ENCODE results near the gene ADAMTS17.

The ADAMTS17 gene, protein sequence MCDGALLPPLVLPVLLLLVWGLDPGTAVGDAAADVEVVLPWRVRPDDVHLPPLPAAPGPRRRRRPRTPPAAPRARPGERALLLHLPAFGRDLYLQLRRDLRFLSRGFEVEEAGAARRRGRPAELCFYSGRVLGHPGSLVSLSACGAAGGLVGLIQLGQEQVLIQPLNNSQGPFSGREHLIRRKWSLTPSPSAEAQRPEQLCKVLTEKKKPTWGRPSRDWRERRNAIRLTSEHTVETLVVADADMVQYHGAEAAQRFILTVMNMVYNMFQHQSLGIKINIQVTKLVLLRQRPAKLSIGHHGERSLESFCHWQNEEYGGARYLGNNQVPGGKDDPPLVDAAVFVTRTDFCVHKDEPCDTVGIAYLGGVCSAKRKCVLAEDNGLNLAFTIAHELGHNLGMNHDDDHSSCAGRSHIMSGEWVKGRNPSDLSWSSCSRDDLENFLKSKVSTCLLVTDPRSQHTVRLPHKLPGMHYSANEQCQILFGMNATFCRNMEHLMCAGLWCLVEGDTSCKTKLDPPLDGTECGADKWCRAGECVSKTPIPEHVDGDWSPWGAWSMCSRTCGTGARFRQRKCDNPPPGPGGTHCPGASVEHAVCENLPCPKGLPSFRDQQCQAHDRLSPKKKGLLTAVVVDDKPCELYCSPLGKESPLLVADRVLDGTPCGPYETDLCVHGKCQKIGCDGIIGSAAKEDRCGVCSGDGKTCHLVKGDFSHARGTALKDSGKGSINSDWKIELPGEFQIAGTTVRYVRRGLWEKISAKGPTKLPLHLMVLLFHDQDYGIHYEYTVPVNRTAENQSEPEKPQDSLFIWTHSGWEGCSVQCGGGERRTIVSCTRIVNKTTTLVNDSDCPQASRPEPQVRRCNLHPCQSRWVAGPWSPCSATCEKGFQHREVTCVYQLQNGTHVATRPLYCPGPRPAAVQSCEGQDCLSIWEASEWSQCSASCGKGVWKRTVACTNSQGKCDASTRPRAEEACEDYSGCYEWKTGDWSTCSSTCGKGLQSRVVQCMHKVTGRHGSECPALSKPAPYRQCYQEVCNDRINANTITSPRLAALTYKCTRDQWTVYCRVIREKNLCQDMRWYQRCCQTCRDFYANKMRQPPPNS

GRCh38 chr15:100341750-100342560 lies at the start of gene ADAMTS17:
TSS of gene ADAMTS17 (minus strand) at chr15:100341975. CDS start at chr15:100341899, 76 bp downstream.
- peak; percentile 95 for DNase-seq

DNA sequence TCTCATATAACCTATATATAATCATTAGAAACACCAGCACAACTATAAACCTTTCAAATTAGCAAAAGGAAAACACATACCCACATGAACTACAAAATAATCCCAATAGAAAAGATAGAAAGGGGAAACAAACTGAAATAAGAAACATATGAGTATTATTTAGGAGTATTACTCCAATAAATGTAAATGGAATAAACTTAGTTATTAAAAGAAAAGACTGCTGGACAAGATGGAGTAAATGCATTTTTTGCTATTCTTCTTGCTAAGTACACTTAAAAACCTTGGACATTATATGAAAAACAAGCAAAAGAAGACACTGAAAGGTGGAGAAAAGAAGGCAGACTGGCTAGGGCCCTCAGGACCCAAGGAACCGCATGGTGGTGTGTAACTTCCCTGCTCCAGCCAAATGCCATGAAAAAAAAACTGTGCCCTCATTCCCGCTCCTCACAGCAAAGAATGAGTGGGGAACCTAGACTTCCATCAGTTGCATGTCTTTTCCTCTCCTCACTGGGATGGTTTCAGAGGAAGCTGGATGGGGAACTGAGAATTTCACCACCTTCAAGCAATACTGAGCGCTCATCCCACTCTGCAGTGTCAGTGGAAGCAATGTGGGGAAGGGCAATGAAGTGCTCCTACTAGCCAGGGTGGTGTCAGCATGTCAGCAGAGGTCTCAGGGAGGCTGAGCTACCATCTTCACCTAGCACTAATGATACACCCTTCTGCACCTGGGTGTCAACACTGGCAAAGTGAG lies 43.7 kb upstream of the ADAMTS17 start:
- no peak for DNase-seq

DNA sequence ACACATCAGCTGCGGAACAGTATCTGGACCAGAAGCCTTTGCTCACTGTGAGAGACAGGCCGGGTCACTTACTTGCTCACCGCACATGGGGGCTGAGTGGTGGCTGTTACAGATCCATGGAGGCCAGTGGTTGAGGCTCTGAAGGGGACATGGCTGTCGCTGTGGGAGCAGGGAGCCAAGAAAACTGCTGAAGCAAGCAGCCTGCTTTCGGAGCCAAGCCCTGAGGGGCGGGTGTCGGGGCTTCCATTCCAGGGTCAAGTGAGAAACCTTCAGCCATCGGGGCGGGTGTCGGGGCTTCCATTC lies 42.3 kb upstream of the ADAMTS17 start:
- no peak for DNase-seq

- peak; percentile 57 for DNase-seq
Measured at GRCh38 chr15:100383302-100384107, 41.7 kb upstream of the ADAMTS17 start.

GRCh38 chr15:100373942-100374341 lies 32.2 kb upstream of the ADAMTS17 start:
- DNase-seq: no peak

DNA sequence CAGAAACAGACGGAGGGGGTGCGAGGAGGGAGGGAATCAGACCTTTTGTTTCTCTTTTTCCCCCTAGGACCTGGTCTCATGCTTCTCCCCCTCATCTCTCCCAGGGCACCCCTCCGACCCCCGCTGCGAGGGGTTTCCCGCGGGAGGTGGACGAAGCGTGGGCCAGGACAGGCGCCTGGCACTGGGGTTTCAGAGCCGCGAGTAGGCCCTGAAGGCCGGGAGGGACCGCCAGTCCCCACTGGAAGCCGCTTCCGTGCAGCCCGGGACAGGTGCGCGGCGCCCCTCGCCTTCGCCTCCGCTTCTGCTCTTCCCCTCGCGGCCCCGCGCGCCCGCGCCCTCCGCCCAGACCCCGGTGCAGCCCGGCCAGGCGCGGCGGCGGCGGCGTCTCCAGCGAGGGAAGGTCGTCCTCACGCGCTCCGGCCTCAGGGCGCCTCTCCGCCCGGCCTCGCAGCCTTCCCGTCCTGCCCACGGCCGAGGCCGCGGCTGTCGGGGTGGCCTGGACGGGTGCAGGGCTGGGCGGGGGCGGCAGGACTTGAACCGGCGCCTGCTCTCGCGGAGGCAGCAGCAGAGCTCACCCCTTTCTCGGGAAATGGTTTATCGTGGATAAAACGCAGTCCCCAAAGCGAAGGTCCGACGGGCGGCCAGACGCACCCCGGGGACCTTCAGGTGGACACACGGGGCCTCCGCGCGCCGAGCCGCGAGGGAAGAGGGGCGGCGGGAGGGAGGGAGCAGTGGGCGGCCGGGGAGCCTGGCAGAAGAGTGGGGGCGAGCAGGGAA lies 31.5 kb upstream of the ADAMTS17 start:
- DNase-seq: no peak

- no peak for DNase-seq
Measured at GRCh38 chr15:100372739-100373119, 31.0 kb upstream of the ADAMTS17 start.

GRCh38 chr15:100355342-100355741 lies 13.6 kb upstream of the ADAMTS17 start:
- DNase-seq: no peak

DNA sequence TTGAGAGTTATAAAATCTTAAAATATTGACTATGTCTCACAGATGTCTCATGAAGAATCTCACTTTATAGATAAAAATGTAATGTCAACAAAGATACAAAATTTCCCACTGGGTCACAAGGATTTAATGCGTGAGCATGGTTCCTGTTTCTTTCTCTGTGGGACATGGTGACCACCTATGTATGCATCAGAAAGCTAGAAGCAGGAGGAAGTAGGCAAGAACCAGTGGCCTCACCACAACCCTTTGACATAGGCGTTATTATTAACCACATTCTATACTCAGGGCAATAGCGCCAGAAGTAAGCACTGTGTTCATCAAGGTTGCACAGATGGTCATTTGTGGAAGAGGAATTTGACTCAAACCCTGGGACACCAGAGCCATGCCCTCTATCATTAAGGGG lies 11.7 kb upstream of the ADAMTS17 start:
- DNase-seq: no peak

DNA sequence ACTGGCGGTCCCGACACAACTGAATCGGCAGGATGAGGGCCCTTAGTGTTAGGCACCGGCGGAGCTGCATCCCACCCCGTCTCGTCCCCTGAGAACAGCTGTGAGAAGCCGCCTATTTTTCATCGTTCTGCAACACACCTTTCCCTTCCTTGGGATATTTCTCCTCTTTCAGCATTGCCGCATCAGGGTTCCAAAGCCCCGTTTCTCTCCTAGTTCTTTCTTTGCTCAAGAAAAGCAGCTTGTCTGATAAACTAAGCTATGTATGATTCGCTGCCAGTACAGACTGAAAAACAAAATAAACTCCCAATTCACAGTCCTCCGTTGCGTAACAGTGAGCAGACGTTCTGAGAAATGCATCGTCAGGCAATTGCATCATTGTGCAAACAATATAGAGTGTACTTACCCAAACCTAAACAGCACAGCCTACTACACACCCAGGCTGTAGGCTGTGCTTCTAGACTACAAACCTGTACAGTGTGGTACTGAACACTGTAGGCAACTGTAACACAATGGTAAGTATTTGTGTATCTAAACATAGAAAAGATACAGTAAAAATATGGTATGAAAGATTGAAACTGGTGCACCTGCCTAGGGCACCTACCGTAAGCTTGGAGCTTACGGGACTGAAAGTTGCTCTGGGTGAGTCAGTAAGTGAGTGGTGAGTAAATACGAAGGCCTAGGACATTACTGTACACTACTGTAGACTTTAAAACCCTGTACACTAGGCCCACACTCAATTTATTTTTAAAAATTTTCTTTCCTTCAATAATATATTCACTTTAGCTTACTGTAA lies 8.9 kb upstream of the ADAMTS17 start:
- DNase-seq: peak; percentile 67

- DNase-seq: peak; percentile 84
Measured at GRCh38 chr15:100349696-100350433, 8.1 kb upstream of the ADAMTS17 start.

DNA sequence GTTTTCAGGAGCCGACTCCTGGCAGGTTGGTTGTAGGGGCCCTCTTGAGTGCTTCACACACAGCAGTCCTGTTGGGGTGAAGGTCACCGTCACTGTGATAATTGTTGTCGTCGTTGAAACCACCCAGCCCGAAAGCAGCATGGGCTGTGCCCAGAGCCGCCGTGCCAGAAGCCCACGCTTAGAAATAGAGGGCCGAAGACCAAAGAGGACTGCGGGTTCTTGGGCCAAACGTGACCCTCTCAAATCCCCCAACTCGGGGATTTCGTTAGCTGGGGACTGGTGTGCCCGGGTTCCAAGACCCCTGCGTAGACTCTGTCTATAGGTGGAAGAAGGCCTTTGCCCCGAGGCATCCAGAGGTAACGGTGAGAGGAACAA lies 7.5 kb upstream of the ADAMTS17 start:
- no peak for DNase-seq

- no peak for DNase-seq
Measured at GRCh38 chr15:100348578-100348977, 6.8 kb upstream of the ADAMTS17 start.

GRCh38 chr15:100346866-100347512 lies 5.2 kb upstream of the ADAMTS17 start:
- DNase-seq: no peak

- no peak for DNase-seq
Measured at GRCh38 chr15:100345438-100345837, 3.7 kb upstream of the ADAMTS17 start.

GRCh38 chr15:100343251-100343650 lies 1.5 kb upstream of the ADAMTS17 start:
- DNase-seq: no peak

DNA sequence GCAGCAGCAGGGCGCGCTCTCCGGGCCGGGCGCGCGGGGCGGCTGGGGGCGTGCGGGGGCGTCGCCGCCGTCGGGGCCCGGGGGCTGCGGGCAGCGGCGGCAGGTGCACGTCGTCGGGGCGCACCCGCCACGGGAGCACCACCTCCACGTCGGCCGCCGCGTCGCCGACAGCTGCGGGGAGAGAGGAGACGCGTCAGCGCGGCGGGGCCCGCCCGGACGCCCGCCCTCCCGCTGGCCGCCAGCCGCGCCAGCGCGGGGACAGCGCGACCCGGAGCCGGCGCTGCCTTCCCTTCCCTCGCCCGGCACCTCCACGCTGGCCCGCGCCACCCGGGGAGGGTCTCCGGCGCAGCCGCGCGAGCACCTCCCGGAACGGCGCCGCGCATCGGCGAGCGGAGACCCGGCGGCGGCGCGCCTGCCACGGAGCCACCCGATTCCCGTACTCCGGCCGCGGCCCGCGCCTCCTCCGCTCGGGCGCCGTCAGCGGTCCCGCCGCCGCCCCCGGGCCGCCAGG lies 481 bp downstream of the ADAMTS17 start:
- no peak for DNase-seq

- DNase-seq: no peak
Measured at GRCh38 chr15:100340721-100341238, 995 bp downstream of the ADAMTS17 start.
